ENCODE results near the gene BEST4.

- TF ChIP-seq CTCF (IDR thresholded peaks at IDR 0.05) (no peak), POLR2A (IDR thresholded peaks at IDR 0.05) (no peak)
These were observed 40.2 kb upstream of the BEST4 start for GRCh38 chr1:44828003-44828651.
